ENCODE measurements around the gene UBE3C. TPM values are rescaled to one million over a fixed set of nuclear protein-coding genes. Genes with fewer than 3 reads are reported as not detected.

Gene UBE3C
- total RNA-seq, 1 experiment from 2014 or later = 87.6 TPM

GRCh38 chr7:157263156-157263555 lies 124.4 kb downstream of the UBE3C start:
- ATAC-seq (no peak), DNase-seq (ENCODE audit: low read depth, low spot score) (no peak)
- in situ Hi-C loops (cut with HindIII; ENCODE audit: low pct_unique_long_range_greater_than_20kb, low sequenced_read_pairs) = no loop called here
- Histone ChIP-seq H3K9me3 (ENCODE audit: control insufficient read depth, insufficient read depth, low read depth, low read length) (no peaks in the 10 kb centered on the region), H3K27ac (ENCODE audit: low read length) (no peak overlapping the region), H3K36me3 (ENCODE audit: control insufficient read depth, insufficient read depth, low read length) (peaks cover 18% of the 10 kb centered on the region), H3K4me1 (ENCODE audit: control insufficient read depth, insufficient read depth, low read length) (no peaks in the 10 kb centered on the region), H3K27me3 (ENCODE audit: control insufficient read depth, insufficient read depth, low read length) (no peaks in the 10 kb centered on the region), H3K4me3 (ENCODE audit: low read depth in 2 of 2, low read length in 2 of 2) (no peak overlapping the region)
- no TSS peak for BruUV-seq (replicated peaks)
- ChIA-PET POLR2A (no interaction called here), CTCF (interaction anchor here (0.6 kb wide), 1 partner anchor 39 kb away, joined by 3 read pairs; no protein-coding TSS in a partner anchor)
- TF ChIP-seq CTCF (IDR thresholded peaks at IDR 0.05) = no peak
- TF ChIP-seq SIN3A (IDR thresholded peaks at IDR 0.05; ENCODE audit: borderline replicate concordance, insufficient read depth, low read depth, low read length) = no peak
- TF ChIP-seq REST (IDR thresholded peaks at IDR 0.05; ENCODE audit: insufficient read depth in 1 of 2, low read depth in 2 of 2, low read length in 1 of 2) = no peak
- TF ChIP-seq POLR2AphosphoS5 (IDR thresholded peaks at IDR 0.05; ENCODE audit: low read depth, low read length) = no peak
- no peak for TF ChIP-seq TCF7L2 (IDR thresholded peaks at IDR 0.05; ENCODE audit: low read depth, low read length)
- intact Hi-C loops (cut with micrococcal nuclease; ENCODE audit: unreplicated experiment) = no loop called here

DNA sequence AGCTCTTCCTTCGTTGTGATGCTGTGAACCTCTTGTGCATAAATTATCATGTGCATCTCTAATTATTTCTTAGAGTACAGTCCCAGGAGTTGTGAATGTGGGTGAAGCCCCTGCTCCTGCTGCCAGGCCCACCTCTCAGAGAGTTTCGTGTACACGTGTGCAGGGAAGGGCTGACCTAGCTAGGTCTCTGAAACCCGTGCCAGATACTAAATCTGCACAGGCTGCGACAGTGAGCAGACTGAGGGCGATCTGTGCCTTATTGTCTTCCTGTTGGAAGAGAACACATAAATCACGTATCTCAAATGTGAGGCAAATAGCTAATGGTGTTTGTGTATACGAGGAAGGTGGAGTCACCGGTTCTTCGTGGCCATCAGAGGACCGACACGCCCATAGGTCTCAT lies 126.3 kb downstream of the UBE3C start:
- H3K4me3 ChIP-seq (ENCODE audit: low read depth in 2 of 2, low read length in 2 of 2) = no peak overlapping the region
- ATAC-seq = no peak

More for the DNA sequence above, 126.3 kb downstream of the UBE3C start:
- TF ChIP-seq POLR2AphosphoS5 (IDR thresholded peaks at IDR 0.05; ENCODE audit: low read depth, low read length) (no peak), CTCF (IDR thresholded peaks at IDR 0.05) (no peak), REST (IDR thresholded peaks at IDR 0.05; ENCODE audit: insufficient read depth in 1 of 2, low read depth in 2 of 2, low read length in 1 of 2) (no peak), TCF7L2 (IDR thresholded peaks at IDR 0.05; ENCODE audit: low read depth, low read length) (no peak), SIN3A (IDR thresholded peaks at IDR 0.05; ENCODE audit: borderline replicate concordance, insufficient read depth, low read depth, low read length) (no peak)
- Histone ChIP-seq H3K4me1 (ENCODE audit: control insufficient read depth, insufficient read depth, low read length) (no peaks in the 10 kb centered on the region), H3K27me3 (ENCODE audit: control insufficient read depth, insufficient read depth, low read length) (no peaks in the 10 kb centered on the region), H3K9me3 (ENCODE audit: control insufficient read depth, insufficient read depth, low read depth, low read length) (no peaks in the 10 kb centered on the region), H3K36me3 (ENCODE audit: control insufficient read depth, insufficient read depth, low read length) (peaks cover 12% of the 10 kb centered on the region; the same call in 1 of the 2 replicates), H3K27ac (ENCODE audit: low read length) (no peak overlapping the region)
- DNase-seq (ENCODE audit: low read depth, low spot score) = no peak
- BruUV-seq (replicated peaks) = no TSS peak
- POLR2A ChIA-PET = no interaction called here
- CTCF ChIA-PET = no interaction called here
- in situ Hi-C loops (cut with HindIII; ENCODE audit: low pct_unique_long_range_greater_than_20kb, low sequenced_read_pairs) = no loop called here
- intact Hi-C loops (cut with micrococcal nuclease; ENCODE audit: unreplicated experiment) = no loop called here

All from Panc1 (cell line).